ENCODE results near the gene CRELD2. TPM values are rescaled to one million over a fixed set of nuclear protein-coding genes. Genes with fewer than 3 reads are reported as not detected.
A peak's percentile ranks its signal among the peaks of the same experiment; 100 is the strongest.

The CRELD2 gene
- total and polyA plus RNA-seq, 2 of the 13 experiments (the other 11 are each of a cell fraction or from before 2014, with no cell fraction given) = 17.2 to 44.7 TPM

GRCh38 chr22:49960159-49961004 lies 41.9 kb downstream of the CRELD2 start, which contains the start of gene PIM3 (continued):
- TF ChIP-seq ZNF484 (CRISPR knock-in tag; IDR thresholded peaks at IDR 0.05; ENCODE audit: borderline replicate concordance, low read depth) (no peak; the same call in 1 of the 2 replicates), THAP8 (CRISPR knock-in tag; IDR thresholded peaks at IDR 0.05; ENCODE audit: borderline replicate concordance) (no peak), CEBPZ (IDR thresholded peaks at IDR 0.05; ENCODE audit: low read length) (no peak), PLRG1 (conservative IDR thresholded peaks at IDR 0.05) (no peak), HNRNPLL (IDR thresholded peaks at IDR 0.05; ENCODE audit: low read depth, low read length, poor library complexity, severe bottlenecking) (peak; percentile 60), ZMAT3 (CRISPR knock-in tag; conservative IDR thresholded peaks at IDR 0.05) (peak; percentile 97; the same call in 1 of the 2 replicates), ZBTB39 (CRISPR knock-in tag; IDR thresholded peaks at IDR 0.05) (peak; percentile 10; the same call in 1 of the 2 replicates), ZNF570 (CRISPR knock-in tag; IDR thresholded peaks at IDR 0.05; ENCODE audit: borderline replicate concordance) (peak; percentile 4; the same call in 1 of the 2 replicates), ZNF350 (CRISPR knock-in tag; IDR thresholded peaks at IDR 0.05; ENCODE audit: borderline replicate concordance, low read depth) (no peak), HIC2 (CRISPR knock-in tag; IDR thresholded peaks at IDR 0.05; ENCODE audit: low read depth) (no peak), ZNF280D (CRISPR knock-in tag; IDR thresholded peaks at IDR 0.05) (no peak), MXD1 (CRISPR knock-in tag; IDR thresholded peaks at IDR 0.05) (peak; percentile 94), ZNF839 (CRISPR knock-in tag; IDR thresholded peaks at IDR 0.05; ENCODE audit: borderline replicate concordance) (no peak), ZNF101 (CRISPR knock-in tag; IDR thresholded peaks at IDR 0.05; ENCODE audit: borderline replicate concordance, low read depth) (no peak), GTF2F1 (IDR thresholded peaks at IDR 0.05; ENCODE audit: low read length) (no peak)

Data from HepG2 (cell line).